GM10266 (cell line): Measurements from ENCODE around the gene CMTM2.
"Not testable (repeated sequence)": the region's sequence is repeated elsewhere in the genome, so short reads cannot be mapped to it uniquely, and the experiment has no call there.

ENCODE experiments used
- DNase-seq: peaks from one replicate; pipeline ENCODE4 v3.0.0; 2012; ENCODE audit errors: extremely low spot score
- TF ChIP-seq, protein P1 (sequence below): IDR thresholded peaks from 2 replicates; pipeline ENCODE4 v1.5.1; 2012; ENCODE audit warnings: mild to moderate bottlenecking, low read depth; ENCODE audit not compliant: control insufficient read depth, insufficient read depth; ENCODE audit errors: missing control alignments

The CMTM2 gene

DNA sequence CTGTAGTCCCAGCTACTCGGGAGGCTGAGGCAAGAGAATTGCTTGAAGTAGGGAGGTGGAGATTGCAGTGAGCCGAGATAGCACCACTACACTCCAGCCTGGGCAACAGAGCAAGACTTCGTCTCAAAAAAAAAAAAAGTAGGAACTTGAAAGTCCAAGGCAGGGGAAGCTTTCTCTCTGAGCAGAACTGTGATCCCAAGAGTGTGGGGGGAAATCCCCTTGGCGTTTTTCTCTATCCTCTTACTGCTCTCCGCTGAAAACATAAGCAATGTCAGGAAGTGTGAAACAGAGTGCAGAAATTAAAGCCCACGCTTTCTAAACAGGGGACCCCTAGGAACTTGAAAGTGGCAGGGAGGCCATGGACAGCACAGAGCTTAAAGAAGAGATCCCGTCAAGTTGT is 15.5 kb downstream of the CMTM2 start:
- no peak for DNase-seq
- TF ChIP-seq, protein P1, sequence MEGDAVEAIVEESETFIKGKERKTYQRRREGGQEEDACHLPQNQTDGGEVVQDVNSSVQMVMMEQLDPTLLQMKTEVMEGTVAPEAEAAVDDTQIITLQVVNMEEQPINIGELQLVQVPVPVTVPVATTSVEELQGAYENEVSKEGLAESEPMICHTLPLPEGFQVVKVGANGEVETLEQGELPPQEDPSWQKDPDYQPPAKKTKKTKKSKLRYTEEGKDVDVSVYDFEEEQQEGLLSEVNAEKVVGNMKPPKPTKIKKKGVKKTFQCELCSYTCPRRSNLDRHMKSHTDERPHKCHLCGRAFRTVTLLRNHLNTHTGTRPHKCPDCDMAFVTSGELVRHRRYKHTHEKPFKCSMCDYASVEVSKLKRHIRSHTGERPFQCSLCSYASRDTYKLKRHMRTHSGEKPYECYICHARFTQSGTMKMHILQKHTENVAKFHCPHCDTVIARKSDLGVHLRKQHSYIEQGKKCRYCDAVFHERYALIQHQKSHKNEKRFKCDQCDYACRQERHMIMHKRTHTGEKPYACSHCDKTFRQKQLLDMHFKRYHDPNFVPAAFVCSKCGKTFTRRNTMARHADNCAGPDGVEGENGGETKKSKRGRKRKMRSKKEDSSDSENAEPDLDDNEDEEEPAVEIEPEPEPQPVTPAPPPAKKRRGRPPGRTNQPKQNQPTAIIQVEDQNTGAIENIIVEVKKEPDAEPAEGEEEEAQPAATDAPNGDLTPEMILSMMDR: no peak

DNA sequence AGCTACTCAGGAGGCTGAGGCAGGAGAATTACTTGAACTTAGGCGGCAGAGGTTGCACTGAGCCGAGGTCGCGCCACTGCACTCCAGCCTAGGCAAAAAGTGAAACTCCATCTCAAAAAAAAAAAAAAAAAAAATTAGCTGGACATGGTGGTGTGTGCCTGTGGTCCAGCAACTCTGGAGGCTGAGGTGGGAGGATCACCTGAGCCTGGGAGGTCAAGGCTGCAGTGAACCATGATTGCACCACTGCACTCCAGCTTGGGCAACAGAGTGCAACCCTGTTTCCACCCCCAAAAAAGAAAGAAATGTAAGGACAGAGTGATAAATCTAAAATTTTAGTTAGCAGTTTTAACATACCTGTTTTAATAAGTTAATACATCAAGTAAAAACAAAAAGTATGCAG is 17.3 kb downstream of the CMTM2 start:
- DNase-seq: not testable (repeated sequence)

DNA sequence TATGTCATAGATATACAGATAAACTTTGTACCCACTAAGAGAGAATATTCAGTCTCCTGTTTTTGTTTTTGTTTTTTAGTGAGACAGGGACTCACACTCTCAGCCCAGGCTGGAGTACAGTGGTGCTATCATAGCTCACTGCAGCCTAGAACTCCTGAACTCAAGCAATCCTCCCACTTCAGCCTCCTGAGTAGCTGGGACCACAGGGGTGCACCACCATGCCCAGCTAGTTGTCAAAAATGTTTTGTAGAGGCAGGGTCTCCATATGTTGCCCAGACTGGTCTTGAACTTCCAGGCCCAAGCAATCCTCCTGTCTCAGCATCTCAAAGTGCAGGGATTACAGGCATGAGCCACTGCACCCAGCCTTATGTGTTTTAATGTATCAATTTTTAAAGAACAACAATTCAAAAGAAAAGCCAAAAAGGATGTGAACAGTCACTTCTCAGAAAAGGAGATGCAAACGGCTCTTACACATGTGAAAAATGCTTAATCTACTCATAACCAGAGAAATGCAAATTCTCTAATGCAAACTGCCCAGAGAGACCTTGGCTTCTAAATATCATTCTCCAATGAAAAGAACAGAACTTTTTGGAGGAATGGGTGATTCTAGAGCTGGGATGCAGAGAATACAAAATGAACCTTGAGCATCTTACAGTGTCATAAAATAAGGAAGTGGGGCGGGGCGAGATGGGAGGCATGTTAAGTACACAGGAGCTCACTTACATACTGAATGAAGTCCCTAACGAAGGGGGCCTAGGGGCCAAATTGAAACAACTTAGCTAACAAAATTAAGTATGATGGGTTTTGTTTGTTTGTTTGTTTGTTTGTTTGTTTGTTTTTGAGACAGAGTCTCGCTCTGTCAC is 18.0 kb downstream of the CMTM2 start:
- no peak for DNase-seq
- TF ChIP-seq, protein P1: no peak

DNA sequence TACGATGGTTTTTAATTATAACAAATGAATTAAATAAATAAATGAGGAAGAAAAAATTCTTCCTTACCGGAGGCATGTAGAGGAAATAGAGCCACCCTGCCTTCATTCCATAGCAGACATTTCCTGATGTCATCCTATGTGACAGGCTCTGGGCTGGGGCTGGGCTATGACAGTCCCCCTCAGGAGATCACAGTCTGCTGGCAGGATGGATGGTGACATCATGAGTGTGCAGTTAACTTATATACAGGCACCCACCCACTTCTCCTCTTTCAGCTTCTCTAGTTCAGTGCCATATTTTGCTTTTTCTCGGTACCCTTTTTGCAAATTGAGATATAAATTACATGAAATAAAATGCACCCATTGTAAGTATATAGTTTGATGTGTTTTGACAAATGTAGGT is 18.8 kb downstream of the CMTM2 start:
- TF ChIP-seq, protein P1: no peak
- no peak for DNase-seq

DNA sequence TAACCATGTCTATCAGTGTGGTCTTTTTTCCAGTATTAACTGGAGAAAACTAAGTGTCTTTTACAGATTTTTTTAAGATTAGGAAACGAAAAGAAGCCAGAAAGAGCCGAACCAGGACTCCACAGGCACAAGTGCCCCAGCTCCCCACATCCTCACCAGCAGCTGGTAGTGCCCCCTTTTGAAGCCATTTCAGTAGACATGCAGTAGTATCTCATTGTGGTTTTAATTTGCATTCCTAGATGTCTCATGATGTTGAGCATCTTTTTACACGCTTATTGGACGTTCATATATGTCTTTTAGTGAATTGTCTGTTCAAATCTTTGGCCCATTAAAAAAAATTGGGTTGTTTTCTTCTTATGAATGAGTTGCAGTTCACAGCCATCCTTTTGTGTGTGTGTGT is 20.5 kb downstream of the CMTM2 start:
- DNase-seq: no peak
- TF ChIP-seq, protein P1: no peak

DNA sequence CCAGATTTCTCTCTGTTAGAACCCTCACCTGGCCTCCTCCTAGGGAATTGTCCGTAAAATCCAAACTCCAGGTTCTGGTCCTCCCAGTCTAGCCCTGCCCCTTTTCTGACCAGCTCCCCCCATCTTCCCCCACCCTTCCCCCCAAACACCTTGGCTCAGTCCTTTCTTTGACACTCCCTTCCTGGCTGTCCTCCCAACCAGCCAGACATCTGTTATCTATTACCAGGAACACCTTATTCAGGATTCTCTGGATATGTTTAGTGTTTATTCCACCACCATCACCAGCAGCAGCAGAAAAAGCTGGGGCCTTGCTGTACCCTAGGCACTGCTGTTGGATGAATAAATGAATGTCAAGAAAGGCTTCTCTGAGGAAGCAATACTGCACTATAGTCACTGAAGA is 21.2 kb downstream of the CMTM2 start:
- DNase-seq: no peak

DNA sequence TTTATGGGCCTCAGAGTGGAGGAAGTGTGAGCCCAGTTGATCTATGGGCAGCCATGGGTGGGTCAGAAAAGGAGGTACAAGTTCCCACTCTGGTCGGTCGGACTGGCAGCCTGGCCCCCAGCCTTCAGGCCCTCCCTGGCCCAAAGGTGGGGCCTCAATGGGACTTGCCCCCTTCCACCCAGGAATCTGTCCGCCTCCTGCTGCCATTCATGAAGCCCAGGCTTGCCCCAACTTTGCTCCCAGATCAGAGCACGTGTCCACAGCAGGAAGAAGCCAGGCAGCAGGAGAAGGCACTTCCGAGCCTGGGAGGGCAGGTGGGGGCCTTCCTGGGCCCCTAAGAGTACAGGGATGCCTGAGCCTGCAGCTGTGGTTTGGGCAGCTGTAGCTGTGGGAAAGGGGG is 22.2 kb downstream of the CMTM2 start:
- TF ChIP-seq, protein P1: no peak
- no peak for DNase-seq

More for the DNA sequence above, 21.2 kb downstream of the CMTM2 start:
- TF ChIP-seq, protein P1: no peak
